ENCODE measurements around the gene PLEKHH2. TPM values are rescaled to one million over a fixed set of nuclear protein-coding genes. Genes with fewer than 3 reads are reported as not detected.

Gene PLEKHH2
- total and polyA plus RNA-seq, 2 experiments from 2014 or later: 5.4 to 6.7 TPM

DNA sequence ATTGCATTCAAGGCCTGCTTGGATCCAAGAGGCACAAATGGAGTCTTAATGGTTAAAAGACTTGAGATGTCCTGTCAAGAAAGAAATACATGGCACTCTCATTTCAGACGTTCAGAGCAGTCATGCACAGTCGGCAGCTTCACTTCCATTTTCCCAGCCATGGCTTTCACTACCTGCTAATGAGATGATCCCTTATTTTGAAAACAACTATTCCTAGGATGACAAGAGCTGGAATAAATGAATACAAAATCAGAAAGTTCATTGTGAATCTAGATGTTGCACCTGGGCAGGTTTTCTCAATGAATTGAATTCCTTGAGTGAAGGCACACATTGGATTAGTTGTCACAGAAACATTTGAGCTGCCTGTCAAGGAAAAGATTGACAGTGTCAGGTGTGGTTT, 175.9 kb downstream of the PLEKHH2 start:
- no peak overlapping the region for H3K4me3 Mint-ChIP-seq
- Histone ChIP-seq H3K4me2 (no peak overlapping the region), H3K4me3 (no peak overlapping the region), H3K4me1 (ENCODE audit: insufficient read depth) (no peaks in the 10 kb centered on the region), H3K27me3 (ENCODE audit: insufficient read depth) (no peaks in the 10 kb centered on the region), H3F3A (replicated peaks; ENCODE audit: low read depth) (no peaks in the 10 kb centered on the region), H4K20me1 (replicated peaks; ENCODE audit: insufficient read depth) (no peaks in the 10 kb centered on the region), H3K79me2 (replicated peaks; ENCODE audit: insufficient read depth) (no peaks in the 10 kb centered on the region), H3K27ac (ENCODE audit: low read depth) (no peak overlapping the region), H3K9me2 (ENCODE audit: insufficient read depth) (no peaks in the 10 kb centered on the region), H3K36me3 (ENCODE audit: insufficient read depth) (no peaks in the 10 kb centered on the region), H2AFZ (no peak overlapping the region)
- no peaks in the 10 kb centered on the region for H3K36me3 Mint-ChIP-seq (ENCODE audit: low read depth)
- H3K9me3 Mint-ChIP-seq: no peaks in the 10 kb centered on the region
- H3K27me3 Mint-ChIP-seq (ENCODE audit: insufficient read depth, low read depth, poor library complexity): peaks cover 2% of the 10 kb centered on the region
- H3K4me1 Mint-ChIP-seq: no peaks in the 10 kb centered on the region
- TF ChIP-seq STAT1 (IDR thresholded peaks at IDR 0.05; ENCODE audit: unreplicated experiment): no peak
- no peak for TF ChIP-seq CREB1 (CRISPR knock-in tag; IDR thresholded peaks at IDR 0.05; ENCODE audit: low read depth)
- TF ChIP-seq ZNF114 (CRISPR knock-in tag; IDR thresholded peaks at IDR 0.05): no peak
- TF ChIP-seq NANOG (IDR thresholded peaks at IDR 0.05; ENCODE audit: borderline replicate concordance): no peak
- TF ChIP-seq, protein P1, sequence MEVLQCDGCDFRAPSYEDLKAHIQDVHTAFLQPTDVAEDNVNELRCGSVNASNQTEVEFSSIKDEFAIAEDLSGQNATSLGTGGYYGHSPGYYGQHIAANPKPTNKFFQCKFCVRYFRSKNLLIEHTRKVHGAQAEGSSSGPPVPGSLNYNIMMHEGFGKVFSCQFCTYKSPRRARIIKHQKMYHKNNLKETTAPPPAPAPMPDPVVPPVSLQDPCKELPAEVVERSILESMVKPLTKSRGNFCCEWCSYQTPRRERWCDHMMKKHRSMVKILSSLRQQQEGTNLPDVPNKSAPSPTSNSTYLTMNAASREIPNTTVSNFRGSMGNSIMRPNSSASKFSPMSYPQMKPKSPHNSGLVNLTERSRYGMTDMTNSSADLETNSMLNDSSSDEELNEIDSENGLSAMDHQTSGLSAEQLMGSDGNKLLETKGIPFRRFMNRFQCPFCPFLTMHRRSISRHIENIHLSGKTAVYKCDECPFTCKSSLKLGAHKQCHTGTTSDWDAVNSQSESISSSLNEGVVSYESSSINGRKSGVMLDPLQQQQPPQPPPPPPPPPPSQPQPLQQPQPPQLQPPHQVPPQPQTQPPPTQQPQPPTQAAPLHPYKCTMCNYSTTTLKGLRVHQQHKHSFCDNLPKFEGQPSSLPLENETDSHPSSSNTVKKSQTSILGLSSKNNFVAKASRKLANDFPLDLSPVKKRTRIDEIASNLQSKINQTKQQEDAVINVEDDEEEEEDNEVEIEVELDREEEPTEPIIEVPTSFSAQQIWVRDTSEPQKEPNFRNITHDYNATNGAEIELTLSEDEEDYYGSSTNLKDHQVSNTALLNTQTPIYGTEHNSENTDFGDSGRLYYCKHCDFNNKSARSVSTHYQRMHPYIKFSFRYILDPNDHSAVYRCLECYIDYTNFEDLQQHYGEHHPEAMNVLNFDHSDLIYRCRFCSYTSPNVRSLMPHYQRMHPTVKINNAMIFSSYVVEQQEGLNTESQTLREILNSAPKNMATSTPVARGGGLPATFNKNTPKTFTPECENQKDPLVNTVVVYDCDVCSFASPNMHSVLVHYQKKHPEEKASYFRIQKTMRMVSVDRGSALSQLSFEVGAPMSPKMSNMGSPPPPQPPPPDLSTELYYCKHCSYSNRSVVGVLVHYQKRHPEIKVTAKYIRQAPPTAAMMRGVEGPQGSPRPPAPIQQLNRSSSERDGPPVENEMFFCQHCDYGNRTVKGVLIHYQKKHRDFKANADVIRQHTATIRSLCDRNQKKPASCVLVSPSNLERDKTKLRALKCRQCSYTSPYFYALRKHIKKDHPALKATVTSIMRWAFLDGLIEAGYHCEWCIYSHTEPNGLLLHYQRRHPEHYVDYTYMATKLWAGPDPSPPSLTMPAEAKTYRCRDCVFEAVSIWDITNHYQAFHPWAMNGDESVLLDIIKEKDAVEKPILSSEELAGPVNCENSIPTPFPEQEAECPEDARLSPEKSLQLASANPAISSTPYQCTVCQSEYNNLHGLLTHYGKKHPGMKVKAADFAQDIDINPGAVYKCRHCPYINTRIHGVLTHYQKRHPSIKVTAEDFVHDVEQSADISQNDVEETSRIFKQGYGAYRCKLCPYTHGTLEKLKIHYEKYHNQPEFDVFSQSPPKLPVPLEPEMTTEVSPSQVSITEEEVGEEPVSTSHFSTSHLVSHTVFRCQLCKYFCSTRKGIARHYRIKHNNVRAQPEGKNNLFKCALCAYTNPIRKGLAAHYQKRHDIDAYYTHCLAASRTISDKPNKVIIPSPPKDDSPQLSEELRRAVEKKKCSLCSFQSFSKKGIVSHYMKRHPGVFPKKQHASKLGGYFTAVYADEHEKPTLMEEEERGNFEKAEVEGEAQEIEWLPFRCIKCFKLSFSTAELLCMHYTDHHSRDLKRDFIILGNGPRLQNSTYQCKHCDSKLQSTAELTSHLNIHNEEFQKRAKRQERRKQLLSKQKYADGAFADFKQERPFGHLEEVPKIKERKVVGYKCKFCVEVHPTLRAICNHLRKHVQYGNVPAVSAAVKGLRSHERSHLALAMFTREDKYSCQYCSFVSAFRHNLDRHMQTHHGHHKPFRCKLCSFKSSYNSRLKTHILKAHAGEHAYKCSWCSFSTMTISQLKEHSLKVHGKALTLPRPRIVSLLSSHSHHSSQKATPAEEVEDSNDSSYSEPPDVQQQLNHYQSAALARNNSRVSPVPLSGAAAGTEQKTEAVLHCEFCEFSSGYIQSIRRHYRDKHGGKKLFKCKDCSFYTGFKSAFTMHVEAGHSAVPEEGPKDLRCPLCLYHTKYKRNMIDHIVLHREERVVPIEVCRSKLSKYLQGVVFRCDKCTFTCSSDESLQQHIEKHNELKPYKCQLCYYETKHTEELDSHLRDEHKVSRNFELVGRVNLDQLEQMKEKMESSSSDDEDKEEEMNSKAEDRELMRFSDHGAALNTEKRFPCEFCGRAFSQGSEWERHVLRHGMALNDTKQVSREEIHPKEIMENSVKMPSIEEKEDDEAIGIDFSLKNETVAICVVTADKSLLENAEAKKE (CRISPR knock-in tag; IDR thresholded peaks at IDR 0.05): no peak
- TF ChIP-seq, protein P2, sequence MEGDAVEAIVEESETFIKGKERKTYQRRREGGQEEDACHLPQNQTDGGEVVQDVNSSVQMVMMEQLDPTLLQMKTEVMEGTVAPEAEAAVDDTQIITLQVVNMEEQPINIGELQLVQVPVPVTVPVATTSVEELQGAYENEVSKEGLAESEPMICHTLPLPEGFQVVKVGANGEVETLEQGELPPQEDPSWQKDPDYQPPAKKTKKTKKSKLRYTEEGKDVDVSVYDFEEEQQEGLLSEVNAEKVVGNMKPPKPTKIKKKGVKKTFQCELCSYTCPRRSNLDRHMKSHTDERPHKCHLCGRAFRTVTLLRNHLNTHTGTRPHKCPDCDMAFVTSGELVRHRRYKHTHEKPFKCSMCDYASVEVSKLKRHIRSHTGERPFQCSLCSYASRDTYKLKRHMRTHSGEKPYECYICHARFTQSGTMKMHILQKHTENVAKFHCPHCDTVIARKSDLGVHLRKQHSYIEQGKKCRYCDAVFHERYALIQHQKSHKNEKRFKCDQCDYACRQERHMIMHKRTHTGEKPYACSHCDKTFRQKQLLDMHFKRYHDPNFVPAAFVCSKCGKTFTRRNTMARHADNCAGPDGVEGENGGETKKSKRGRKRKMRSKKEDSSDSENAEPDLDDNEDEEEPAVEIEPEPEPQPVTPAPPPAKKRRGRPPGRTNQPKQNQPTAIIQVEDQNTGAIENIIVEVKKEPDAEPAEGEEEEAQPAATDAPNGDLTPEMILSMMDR (conservative IDR thresholded peaks at IDR 0.05; ENCODE audit: low read depth in 2 of 2): no peak
- TF ChIP-seq, protein P3, sequence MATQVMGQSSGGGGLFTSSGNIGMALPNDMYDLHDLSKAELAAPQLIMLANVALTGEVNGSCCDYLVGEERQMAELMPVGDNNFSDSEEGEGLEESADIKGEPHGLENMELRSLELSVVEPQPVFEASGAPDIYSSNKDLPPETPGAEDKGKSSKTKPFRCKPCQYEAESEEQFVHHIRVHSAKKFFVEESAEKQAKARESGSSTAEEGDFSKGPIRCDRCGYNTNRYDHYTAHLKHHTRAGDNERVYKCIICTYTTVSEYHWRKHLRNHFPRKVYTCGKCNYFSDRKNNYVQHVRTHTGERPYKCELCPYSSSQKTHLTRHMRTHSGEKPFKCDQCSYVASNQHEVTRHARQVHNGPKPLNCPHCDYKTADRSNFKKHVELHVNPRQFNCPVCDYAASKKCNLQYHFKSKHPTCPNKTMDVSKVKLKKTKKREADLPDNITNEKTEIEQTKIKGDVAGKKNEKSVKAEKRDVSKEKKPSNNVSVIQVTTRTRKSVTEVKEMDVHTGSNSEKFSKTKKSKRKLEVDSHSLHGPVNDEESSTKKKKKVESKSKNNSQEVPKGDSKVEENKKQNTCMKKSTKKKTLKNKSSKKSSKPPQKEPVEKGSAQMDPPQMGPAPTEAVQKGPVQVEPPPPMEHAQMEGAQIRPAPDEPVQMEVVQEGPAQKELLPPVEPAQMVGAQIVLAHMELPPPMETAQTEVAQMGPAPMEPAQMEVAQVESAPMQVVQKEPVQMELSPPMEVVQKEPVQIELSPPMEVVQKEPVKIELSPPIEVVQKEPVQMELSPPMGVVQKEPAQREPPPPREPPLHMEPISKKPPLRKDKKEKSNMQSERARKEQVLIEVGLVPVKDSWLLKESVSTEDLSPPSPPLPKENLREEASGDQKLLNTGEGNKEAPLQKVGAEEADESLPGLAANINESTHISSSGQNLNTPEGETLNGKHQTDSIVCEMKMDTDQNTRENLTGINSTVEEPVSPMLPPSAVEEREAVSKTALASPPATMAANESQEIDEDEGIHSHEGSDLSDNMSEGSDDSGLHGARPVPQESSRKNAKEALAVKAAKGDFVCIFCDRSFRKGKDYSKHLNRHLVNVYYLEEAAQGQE (IDR thresholded peaks at IDR 0.05; ENCODE audit: unreplicated experiment): no peak
- no peak for TF ChIP-seq POLR2AphosphoS5 (IDR thresholded peaks at IDR 0.05; ENCODE audit: low read depth)
- TF ChIP-seq JUNB (IDR thresholded peaks at IDR 0.05; ENCODE audit: unreplicated experiment): no peak
- TF ChIP-seq, protein P4, sequence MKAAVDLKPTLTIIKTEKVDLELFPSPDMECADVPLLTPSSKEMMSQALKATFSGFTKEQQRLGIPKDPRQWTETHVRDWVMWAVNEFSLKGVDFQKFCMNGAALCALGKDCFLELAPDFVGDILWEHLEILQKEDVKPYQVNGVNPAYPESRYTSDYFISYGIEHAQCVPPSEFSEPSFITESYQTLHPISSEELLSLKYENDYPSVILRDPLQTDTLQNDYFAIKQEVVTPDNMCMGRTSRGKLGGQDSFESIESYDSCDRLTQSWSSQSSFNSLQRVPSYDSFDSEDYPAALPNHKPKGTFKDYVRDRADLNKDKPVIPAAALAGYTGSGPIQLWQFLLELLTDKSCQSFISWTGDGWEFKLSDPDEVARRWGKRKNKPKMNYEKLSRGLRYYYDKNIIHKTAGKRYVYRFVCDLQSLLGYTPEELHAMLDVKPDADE (IDR thresholded peaks at IDR 0.05): no peak
- TF ChIP-seq ZNF331 (CRISPR knock-in tag; IDR thresholded peaks at IDR 0.05; ENCODE audit: low read depth): no peak
- TF ChIP-seq EZH2 (IDR thresholded peaks at IDR 0.05; ENCODE audit: low read depth, unreplicated experiment): no peak
- no peak for TF ChIP-seq EZH2phosphoT487 (IDR thresholded peaks at IDR 0.05; ENCODE audit: unreplicated experiment)
- no peak overlapping the region for H3K27ac Mint-ChIP-seq
- ATAC-seq (no peak), DNase-seq (ENCODE audit: low spot score) (no peak)
